ENCODE measurements around the gene ARF3. TPM values are rescaled to one million over a fixed set of nuclear protein-coding genes. Genes with fewer than 3 reads are reported as not detected.

Gene ARF3
- total RNA-seq, 1 experiment from 2014 or later = 256 TPM

GRCh38 chr12:48924617-48925303, 32.5 kb downstream of the ARF3 start (continued):
- TF ChIP-seq, protein P1, sequence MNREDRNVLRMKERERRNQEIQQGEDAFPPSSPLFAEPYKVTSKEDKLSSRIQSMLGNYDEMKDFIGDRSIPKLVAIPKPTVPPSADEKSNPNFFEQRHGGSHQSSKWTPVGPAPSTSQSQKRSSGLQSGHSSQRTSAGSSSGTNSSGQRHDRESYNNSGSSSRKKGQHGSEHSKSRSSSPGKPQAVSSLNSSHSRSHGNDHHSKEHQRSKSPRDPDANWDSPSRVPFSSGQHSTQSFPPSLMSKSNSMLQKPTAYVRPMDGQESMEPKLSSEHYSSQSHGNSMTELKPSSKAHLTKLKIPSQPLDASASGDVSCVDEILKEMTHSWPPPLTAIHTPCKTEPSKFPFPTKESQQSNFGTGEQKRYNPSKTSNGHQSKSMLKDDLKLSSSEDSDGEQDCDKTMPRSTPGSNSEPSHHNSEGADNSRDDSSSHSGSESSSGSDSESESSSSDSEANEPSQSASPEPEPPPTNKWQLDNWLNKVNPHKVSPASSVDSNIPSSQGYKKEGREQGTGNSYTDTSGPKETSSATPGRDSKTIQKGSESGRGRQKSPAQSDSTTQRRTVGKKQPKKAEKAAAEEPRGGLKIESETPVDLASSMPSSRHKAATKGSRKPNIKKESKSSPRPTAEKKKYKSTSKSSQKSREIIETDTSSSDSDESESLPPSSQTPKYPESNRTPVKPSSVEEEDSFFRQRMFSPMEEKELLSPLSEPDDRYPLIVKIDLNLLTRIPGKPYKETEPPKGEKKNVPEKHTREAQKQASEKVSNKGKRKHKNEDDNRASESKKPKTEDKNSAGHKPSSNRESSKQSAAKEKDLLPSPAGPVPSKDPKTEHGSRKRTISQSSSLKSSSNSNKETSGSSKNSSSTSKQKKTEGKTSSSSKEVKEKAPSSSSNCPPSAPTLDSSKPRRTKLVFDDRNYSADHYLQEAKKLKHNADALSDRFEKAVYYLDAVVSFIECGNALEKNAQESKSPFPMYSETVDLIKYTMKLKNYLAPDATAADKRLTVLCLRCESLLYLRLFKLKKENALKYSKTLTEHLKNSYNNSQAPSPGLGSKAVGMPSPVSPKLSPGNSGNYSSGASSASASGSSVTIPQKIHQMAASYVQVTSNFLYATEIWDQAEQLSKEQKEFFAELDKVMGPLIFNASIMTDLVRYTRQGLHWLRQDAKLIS (CRISPR knock-in tag; IDR thresholded peaks at IDR 0.05; ENCODE audit: borderline replicate concordance) = 0 out of 2 replicates have a peak, but pooled peaks have one; percentile 5
- TF ChIP-seq ZBTB21 (CRISPR knock-in tag; IDR thresholded peaks at IDR 0.05; ENCODE audit: borderline replicate concordance) = no peak
- no peak for TF ChIP-seq NFYB (CRISPR knock-in tag; conservative IDR thresholded peaks at IDR 0.05; ENCODE audit: low read depth)

- Mint-ChIP-seq H3K4me3 (no peak overlapping the region), H3K36me3 (peaks cover 31% of the 10 kb centered on the region), H3K27me3 (ENCODE audit: low read depth) (no peaks in the 10 kb centered on the region; the same call in 1 of the 2 replicates), H3K4me1 (peaks cover 15% of the 10 kb centered on the region), H3K27ac (no peak overlapping the region), H3K9me3 (peaks cover under 1% of the 10 kb centered on the region; the same call in 1 of the 2 replicates)
- ChIA-PET POLR2A (interaction anchor here (0.7 kb wide), 1 partner anchor 1210 kb away, joined by 4 read pairs; no protein-coding TSS in a partner anchor), CTCF (interaction anchor here (0.9 to 6.3 kb wide), 4 partner anchors 13 to 33 kb away, joined by 3 to 52 read pairs (median 26); a partner anchor contains a TSS)
- DNase-seq (ENCODE audit: low spot score) = no peak
- no peak for ATAC-seq
- no peak for TF ChIP-seq MYBL2 (CRISPR knock-in tag; IDR thresholded peaks at IDR 0.05)
- TF ChIP-seq TP53 (CRISPR knock-in tag; IDR thresholded peaks at IDR 0.05) = no peak
- no peak for TF ChIP-seq RORB (CRISPR knock-in tag; IDR thresholded peaks at IDR 0.05)
- TF ChIP-seq, protein P2, sequence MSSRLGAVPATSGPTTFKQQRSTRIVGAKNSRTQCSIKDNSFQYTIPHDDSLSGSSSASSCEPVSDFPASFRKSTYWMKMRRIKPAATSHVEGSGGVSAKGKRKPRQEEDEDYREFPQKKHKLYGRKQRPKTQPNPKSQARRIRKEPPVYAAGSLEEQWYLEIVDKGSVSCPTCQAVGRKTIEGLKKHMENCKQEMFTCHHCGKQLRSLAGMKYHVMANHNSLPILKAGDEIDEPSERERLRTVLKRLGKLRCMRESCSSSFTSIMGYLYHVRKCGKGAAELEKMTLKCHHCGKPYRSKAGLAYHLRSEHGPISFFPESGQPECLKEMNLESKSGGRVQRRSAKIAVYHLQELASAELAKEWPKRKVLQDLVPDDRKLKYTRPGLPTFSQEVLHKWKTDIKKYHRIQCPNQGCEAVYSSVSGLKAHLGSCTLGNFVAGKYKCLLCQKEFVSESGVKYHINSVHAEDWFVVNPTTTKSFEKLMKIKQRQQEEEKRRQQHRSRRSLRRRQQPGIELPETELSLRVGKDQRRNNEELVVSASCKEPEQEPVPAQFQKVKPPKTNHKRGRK (CRISPR knock-in tag; IDR thresholded peaks at IDR 0.05; ENCODE audit: borderline replicate concordance) = no peak
- TF ChIP-seq E2F5 (CRISPR knock-in tag; IDR thresholded peaks at IDR 0.05) = no peak
- TF ChIP-seq ZNF121 (CRISPR knock-in tag; IDR thresholded peaks at IDR 0.05) = no peak
- TF ChIP-seq, protein P3, sequence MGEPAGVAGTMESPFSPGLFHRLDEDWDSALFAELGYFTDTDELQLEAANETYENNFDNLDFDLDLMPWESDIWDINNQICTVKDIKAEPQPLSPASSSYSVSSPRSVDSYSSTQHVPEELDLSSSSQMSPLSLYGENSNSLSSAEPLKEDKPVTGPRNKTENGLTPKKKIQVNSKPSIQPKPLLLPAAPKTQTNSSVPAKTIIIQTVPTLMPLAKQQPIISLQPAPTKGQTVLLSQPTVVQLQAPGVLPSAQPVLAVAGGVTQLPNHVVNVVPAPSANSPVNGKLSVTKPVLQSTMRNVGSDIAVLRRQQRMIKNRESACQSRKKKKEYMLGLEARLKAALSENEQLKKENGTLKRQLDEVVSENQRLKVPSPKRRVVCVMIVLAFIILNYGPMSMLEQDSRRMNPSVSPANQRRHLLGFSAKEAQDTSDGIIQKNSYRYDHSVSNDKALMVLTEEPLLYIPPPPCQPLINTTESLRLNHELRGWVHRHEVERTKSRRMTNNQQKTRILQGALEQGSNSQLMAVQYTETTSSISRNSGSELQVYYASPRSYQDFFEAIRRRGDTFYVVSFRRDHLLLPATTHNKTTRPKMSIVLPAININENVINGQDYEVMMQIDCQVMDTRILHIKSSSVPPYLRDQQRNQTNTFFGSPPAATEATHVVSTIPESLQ (CRISPR knock-in tag; IDR thresholded peaks at IDR 0.05) = no peak
Measured at GRCh38 chr12:48923117-48923516, 34.2 kb downstream of the ARF3 start.

DNA sequence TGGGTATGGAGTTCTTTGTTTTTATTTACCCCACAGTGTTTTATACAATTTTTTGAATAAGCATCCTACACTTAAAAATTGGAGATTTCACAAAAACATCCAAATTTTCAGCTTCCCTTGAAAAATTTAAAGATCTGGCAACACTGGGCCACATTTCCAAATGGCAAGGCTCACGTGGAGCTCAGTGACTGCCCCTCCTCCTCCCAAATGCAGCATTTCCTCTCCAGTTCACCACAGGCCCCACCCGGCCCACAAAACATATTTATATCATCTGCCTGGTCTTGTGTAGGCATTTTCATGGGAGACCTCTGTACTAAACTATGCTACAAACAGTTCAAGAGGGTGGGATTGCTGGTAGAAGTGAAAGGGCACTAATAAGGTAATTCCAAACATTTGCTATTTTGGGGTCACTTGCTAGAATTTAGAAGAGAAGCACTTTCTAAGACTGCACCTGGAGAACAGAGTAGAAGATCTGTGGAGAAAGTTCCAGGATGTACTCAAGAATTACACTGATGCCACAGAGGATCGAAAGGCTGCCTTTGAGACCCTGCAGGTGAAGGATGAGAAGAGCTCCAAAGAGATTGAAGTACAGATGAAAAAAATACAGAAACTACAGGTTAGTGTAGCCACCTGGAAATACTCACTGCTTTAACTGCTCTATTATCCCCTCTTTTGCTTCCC, 39.3 kb downstream of the ARF3 start:
- Mint-ChIP-seq H3K4me1 (no peaks in the 10 kb centered on the region), H3K4me3 (no peak overlapping the region), H3K9me3 (peaks cover 10% of the 10 kb centered on the region), H3K27me3 (ENCODE audit: low read depth) (no peaks in the 10 kb centered on the region), H3K36me3 (peaks cover 31% of the 10 kb centered on the region), H3K27ac (peak overlapping the region; percentile 71)
- CTCF ChIA-PET = interaction anchor here (1.0 to 1.6 kb wide), 4 partner anchors 14 to 79 kb away, joined by 3 to 5 read pairs (median 4); a partner anchor contains a TSS
- TF ChIP-seq, protein P4, sequence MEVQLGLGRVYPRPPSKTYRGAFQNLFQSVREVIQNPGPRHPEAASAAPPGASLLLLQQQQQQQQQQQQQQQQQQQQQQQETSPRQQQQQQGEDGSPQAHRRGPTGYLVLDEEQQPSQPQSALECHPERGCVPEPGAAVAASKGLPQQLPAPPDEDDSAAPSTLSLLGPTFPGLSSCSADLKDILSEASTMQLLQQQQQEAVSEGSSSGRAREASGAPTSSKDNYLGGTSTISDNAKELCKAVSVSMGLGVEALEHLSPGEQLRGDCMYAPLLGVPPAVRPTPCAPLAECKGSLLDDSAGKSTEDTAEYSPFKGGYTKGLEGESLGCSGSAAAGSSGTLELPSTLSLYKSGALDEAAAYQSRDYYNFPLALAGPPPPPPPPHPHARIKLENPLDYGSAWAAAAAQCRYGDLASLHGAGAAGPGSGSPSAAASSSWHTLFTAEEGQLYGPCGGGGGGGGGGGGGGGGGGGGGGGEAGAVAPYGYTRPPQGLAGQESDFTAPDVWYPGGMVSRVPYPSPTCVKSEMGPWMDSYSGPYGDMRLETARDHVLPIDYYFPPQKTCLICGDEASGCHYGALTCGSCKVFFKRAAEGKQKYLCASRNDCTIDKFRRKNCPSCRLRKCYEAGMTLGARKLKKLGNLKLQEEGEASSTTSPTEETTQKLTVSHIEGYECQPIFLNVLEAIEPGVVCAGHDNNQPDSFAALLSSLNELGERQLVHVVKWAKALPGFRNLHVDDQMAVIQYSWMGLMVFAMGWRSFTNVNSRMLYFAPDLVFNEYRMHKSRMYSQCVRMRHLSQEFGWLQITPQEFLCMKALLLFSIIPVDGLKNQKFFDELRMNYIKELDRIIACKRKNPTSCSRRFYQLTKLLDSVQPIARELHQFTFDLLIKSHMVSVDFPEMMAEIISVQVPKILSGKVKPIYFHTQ (CRISPR knock-in tag; IDR thresholded peaks at IDR 0.05) = no peak
- TF ChIP-seq GTF2I (CRISPR knock-in tag; conservative IDR thresholded peaks at IDR 0.05) (no peak), ZNF281 (CRISPR knock-in tag; IDR thresholded peaks at IDR 0.05) (no peak), KAT7 (CRISPR knock-in tag; IDR thresholded peaks at IDR 0.05; ENCODE audit: borderline replicate concordance) (no peak), FOXJ3 (CRISPR knock-in tag; IDR thresholded peaks at IDR 0.05; ENCODE audit: borderline replicate concordance) (no peak), TCF7 (CRISPR knock-in tag; IDR thresholded peaks at IDR 0.05; ENCODE audit: low read depth) (no peak)
- ATAC-seq (no peak), DNase-seq (ENCODE audit: low spot score) (no peak)
- POLR2A ChIA-PET = no interaction called here

All from WTC11 (cell line).